GM19372 (cell line): ENCODE data around the gene CNIH1.
A peak's percentile ranks its signal among the peaks of the same experiment; 100 is the strongest.

Experiments used
- ATAC-seq: cut with Tn5 transposase; IDR thresholded peaks from one replicate; pipeline ENCODE4 v1.9.1; 2021; ENCODE audit warnings: mild to moderate bottlenecking, low read depth, moderate library complexity; ENCODE audit not compliant: unreplicated experiment

Gene CNIH1

DNA sequence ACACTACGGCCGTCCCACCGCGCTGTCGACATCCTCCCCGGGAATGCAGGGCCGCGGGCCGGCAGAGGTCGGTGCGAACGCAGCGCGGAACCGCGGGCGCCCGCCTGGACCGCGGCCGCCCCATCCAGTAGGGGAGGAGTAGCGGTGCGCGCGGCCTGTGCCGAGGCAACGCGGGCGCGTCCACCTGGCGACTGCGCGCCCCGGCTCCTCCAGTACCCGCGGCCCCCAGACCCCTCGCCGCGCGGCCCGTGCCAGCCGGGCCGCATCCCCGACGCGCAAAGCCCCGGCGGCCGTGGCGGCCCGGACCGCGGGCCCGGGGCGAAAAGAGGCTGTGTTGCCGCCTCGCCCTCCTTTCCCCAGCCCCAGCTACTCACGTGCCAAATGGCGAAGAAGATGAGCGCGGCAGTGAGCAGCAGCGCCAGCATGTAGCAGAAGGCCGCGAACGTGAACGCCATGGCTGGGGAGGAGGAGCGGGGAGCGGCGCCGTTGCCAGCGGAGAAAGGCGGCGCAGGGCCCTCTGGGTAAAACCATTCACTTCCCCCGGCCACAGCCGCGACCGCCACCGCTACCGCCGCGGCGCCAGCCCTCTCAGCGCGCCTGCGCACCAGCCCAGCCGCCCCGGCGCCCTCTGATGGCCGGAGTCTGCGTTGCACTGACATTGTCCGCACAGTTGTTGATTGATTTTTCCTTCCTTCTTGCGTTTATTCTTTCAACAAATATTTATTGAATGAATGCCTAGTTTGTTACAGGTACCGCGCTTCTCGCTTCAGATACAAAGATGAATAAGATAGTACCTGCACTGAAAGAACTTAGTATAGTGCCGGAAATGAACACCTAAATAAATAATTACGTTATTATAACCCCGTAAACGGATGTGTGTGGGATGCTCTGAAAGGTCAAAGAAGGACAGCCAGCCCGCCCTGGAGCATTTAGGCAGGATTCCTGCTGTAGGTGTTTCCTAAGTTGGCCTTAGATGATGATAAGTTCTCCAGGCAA is at the start of gene CNIH1:
Gene CNIH1, minus strand, starts transcription at position 502 of the 996 bp plus-strand sequence. Its CDS starts 47 bp downstream, at position 455.
- peak; percentile 95 for ATAC-seq

DNA sequence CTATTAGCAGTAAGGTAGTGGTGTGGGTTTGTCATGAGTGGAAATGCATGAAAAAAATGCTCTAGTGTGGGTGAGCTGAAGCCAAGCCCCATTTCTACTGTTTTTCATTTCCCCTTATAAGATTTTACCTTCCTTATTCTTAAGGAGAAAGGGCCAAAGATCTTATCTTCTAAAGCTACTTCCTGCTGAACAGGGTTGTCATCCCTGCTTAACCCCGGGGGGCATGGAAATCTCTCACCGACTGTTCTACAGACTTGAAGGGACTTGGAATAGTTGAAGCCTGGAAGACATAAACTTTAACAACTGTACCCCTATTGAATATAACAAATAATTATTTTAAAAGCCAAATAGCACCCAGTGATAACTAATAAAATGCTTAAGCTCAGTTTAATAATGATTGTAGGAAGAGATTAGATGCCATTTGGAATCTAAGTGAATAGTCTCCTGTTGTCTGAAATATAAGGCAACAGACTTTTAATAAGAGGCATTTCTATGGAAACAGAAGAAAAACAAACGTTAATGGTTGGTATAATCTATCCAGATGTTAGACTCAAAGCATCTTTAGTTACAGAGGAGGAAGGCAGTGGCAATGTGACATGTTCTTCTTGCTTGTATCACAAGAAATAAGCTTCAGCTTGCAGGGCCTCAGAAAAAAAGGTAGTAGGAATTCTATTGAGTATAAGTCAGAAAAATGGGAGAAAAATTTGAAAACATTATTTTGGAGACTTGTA is 49.4 kb upstream of the CNIH1 start:
- ATAC-seq, result no peak

- ATAC-seq, result no peak
These were observed 48.7 kb upstream of the CNIH1 start for GRCh38 chr14:54489731-54490444.

DNA sequence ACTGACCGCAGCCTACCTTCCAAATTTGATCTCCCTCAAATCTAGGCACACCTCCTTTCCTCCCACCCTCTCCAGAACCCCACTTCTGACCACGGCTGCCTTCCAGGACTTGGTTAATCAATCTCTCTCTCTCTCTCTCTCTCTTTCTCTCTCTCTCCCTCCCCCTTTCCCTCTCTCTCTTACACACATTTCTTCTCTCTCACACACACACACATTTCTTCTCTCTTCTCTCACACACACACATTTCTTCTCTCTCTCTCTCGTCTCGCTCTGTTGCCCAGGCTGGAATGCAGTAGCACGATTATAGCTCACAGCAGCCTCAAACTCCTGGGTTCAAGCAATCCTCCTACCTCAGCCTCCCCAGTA is 48.1 kb upstream of the CNIH1 start:
- ATAC-seq, result peak; percentile 23

DNA sequence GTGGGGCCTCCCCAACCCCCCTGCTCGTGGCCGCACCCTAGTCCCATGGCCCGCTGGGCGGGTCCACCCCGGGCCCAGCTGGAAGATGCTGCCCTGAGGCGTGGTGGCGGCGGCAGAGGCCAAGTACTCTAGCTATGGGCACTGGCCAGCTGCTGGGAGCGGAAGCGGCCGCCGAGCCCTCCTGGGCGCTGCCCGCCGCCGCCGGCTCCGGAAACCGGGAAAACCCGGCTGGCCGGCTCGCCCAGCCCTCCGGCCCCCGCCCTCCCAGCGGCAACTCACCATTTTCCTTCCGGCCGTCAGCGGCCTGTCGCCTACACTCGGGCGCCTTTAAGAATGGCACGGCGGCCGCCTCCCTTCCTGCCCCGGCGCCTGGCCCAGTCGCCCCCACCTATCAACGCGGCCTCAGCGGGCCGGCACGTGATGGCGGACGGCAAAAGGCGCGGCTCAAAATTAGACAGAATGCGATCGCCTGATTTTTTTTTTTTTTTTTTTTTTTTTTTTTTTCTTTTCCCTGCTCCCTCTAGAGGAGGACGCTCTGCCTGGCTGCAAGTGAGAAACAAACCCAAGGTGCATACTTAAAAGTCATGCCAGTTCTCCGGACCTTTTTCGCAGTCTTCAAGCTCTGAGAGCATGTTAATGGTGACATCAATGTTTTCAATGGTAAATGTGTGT is 47.6 kb upstream of the CNIH1 start, which contains the start of gene GMFB:
Gene GMFB, minus strand, starts transcription at position 335 of the 672 bp plus-strand sequence. Its CDS starts 53 bp downstream, at position 282.
- peak; percentile 93 for ATAC-seq

DNA sequence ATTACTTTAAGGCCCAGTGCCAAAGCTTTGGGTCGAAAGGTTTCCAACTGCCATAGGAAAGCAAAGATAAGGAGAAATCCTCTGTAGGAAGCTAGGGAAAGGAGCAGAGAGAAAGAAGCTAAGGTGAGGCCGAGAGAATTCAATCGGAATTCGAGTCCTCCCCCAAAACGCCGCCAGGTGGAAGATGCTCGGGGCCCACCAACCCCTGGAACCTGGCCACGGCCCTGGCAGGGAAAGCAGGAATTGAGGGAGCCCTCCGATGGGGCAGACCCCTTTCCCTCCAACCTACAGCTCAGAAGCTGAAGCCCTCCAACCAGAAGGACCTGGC is 47.1 kb upstream of the CNIH1 start:
- peak; percentile 13 for ATAC-seq

- no peak for ATAC-seq
These were observed 46.6 kb upstream of the CNIH1 start for GRCh38 chr14:54487771-54488170.

DNA sequence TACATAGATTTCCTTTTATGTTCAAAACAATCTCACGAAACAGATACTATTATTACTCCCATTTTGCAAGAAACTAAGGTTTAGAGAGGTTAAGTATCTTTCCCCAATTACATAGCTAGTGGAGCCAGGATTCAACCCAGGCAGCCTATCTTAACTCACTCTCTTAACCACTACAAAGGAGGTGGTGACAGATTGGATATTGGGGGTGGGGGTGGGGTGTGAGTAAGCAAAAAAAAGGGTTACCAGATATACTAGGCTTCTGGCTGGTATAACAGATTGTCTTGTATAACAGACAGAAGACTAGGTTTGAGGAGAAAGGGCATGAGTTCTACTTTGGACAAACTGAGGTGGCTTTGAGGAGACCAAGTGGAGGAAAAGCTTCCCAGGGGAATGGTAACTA is 45.5 kb upstream of the CNIH1 start:
- no peak for ATAC-seq

- no peak for ATAC-seq
These were observed 42.7 kb upstream of the CNIH1 start for GRCh38 chr14:54483846-54484245.

DNA sequence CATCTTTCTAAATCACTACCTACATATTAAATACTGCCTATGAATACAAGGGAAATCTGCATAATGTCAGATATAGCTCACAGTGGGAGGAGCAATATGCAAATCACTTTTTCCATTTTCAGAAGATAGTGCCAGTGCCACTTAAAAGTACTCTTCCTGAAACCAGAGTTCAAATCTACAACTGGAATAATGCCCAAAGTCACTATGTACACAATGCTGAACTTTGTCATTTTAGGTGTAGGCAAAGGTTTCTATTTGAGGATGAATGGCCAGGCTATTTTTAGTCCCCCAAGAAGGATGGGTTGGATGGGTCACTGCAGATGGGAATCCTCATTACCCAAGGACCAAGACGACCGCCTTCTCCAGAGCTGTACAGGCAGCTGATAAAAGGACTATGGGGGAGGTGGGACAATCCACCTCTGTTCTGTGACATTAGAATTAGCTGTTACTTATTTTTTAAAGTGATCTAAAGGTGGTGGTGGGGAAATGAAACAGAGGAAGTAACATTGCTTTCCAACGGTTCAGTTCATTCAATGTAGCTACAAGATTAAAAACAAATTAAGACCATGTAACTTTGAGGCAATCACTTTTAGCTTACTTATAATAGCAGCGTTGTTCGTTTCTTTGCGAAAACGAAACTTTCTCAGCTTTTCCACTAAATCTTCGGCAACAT is 42.0 kb upstream of the CNIH1 start:
- no peak for ATAC-seq

DNA sequence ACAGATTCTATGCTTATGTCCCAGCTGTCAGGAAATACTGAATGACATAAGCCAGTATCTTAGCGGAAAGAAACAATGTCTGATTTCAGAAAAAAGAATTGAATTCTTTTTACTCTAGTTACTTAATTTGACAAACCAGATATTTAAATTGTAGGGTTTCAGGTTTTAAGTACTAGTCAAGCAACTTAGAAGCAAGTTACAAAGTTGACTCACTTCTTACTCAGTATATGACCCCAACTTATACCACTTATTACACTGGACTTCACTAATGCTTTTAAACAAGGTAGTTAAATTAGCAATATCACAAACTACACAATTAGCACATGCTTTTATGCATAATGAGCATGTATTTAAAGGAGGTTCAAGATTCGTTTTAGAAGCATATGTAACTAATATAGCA is 40.5 kb upstream of the CNIH1 start:
- no peak for ATAC-seq

- no peak for ATAC-seq
These were observed 39.8 kb upstream of the CNIH1 start for GRCh38 chr14:54480830-54481562.

GRCh38 chr14:54478636-54479215 is 37.6 kb upstream of the CNIH1 start:
- no peak for ATAC-seq

GRCh38 chr14:54475911-54476310 is 34.7 kb upstream of the CNIH1 start:
- no peak for ATAC-seq

- ATAC-seq, result no peak
These were observed 34.2 kb upstream of the CNIH1 start for GRCh38 chr14:54475187-54475899.

DNA sequence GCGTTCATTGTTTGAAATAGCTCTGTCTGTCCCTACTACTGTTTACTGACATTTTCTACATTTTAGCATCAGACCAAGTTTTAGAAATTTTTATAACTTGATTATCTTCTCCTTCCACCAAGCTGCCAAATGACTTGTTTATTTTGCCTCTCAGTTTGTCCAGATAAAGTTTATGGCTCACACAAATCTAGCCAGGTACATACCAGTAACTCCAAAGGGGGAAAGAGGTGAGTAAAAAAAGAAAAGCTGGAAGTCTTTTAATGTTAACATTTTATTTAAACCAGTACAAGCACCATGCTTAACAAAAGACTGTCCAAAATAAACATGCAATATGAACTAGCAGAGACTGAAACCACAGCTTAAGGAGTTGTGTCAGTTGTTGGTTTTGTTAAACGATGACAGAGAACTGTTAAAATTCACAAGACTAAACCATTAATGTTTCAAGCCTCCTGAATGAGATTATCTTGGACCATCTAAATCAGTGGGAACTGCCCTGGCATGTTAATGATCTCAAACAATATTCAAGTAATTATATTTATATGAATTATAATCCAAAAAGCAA is 33.1 kb upstream of the CNIH1 start:
- no peak for ATAC-seq

GRCh38 chr14:54472315-54472714 is 31.1 kb upstream of the CNIH1 start:
- ATAC-seq, result no peak

GRCh38 chr14:54471641-54472040 is 30.5 kb upstream of the CNIH1 start:
- ATAC-seq, result no peak
